Type B pancreatic cell (in vitro differentiated cells): ENCODE results near the gene APOBEC3F. TPM values are rescaled to one million over a fixed set of nuclear protein-coding genes. Genes with fewer than 3 reads are reported as not detected.
"Not testable (repeated sequence)": the region's sequence is repeated elsewhere in the genome, so short reads cannot be mapped to it uniquely, and the experiment has no call there.

Source experiments
- DNase-seq: peaks from one replicate; pipeline ENCODE4 v3.0.0; 2021; ENCODE audit warnings: mixed read lengths; ENCODE audit not compliant: unreplicated experiment; ENCODE audit errors: extremely low spot score
- H3K27ac Mint-ChIP-seq: 2 replicates; pipeline ENCODE4 v1.8.0; 2021; ENCODE audit warnings: mild to moderate bottlenecking, mixed read lengths
- H3K27me3 Mint-ChIP-seq: 2 replicates; pipeline ENCODE4 v1.8.0; 2021; ENCODE audit warnings: mixed read lengths
- H3K36me3 Mint-ChIP-seq: 2 replicates; pipeline ENCODE4 v1.8.0; 2021; ENCODE audit warnings: mixed read lengths
- H3K4me1 Mint-ChIP-seq: one replicate; pipeline ENCODE4 v1.8.0; 2021; ENCODE audit warnings: mixed read lengths; ENCODE audit not compliant: unreplicated experiment
- H3K4me3 Mint-ChIP-seq: 2 replicates; pipeline ENCODE4 v1.8.0; 2021; ENCODE audit warnings: mild to moderate bottlenecking, mixed read lengths
- H3K9me3 Mint-ChIP-seq: 2 replicates; pipeline ENCODE4 v1.8.0; 2021; ENCODE audit warnings: mixed read lengths
- long read RNA-seq: library from polyadenylated mRNA; unstranded; transcript quantifications from one replicate; pipeline ENCODE4 v2.0.0, GENCODE V29; 2020
- total RNA-seq: library from RNA; stranded (reverse); gene quantifications from 2 replicates; pipeline ENCODE4 v1.2.1, GENCODE V29; 2021; ENCODE audit warnings: low replicate concordance
- TF ChIP-seq, protein P1 (sequence below): fragments of 200-600 bp; sonication (generic); conservative IDR thresholded peaks from 2 replicates; pipeline ENCODE4 v1.5.0; 2021; ENCODE audit warnings: antibody characterized with exemption, mild to moderate bottlenecking

The APOBEC3F gene
- total RNA-seq = 14.9 and 18.9 TPM in 2 replicates
- long read RNA-seq, partial matches to known transcripts = 1 of 3 reads
- long read RNA-seq, other reads (novel, unspliced or antisense) = 1 of 3 reads

GRCh38 chr22:39040538-39041296 lies at the start of gene APOBEC3F:
APOBEC3F (plus strand) TSS chr22:39040864; CDS start chr22:39040961, 97 bp downstream.
- not testable (repeated sequence) for H3K36me3 Mint-ChIP-seq, H3K9me3 Mint-ChIP-seq, DNase-seq, H3K27me3 Mint-ChIP-seq
- TF ChIP-seq, protein P1, sequence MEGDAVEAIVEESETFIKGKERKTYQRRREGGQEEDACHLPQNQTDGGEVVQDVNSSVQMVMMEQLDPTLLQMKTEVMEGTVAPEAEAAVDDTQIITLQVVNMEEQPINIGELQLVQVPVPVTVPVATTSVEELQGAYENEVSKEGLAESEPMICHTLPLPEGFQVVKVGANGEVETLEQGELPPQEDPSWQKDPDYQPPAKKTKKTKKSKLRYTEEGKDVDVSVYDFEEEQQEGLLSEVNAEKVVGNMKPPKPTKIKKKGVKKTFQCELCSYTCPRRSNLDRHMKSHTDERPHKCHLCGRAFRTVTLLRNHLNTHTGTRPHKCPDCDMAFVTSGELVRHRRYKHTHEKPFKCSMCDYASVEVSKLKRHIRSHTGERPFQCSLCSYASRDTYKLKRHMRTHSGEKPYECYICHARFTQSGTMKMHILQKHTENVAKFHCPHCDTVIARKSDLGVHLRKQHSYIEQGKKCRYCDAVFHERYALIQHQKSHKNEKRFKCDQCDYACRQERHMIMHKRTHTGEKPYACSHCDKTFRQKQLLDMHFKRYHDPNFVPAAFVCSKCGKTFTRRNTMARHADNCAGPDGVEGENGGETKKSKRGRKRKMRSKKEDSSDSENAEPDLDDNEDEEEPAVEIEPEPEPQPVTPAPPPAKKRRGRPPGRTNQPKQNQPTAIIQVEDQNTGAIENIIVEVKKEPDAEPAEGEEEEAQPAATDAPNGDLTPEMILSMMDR = peak; percentile 34
- peak within 1 kb of the TSS; percentile 89 for H3K4me3 Mint-ChIP-seq
- peak within 1 kb of the TSS; percentile 87 for H3K27ac Mint-ChIP-seq
- H3K4me1 Mint-ChIP-seq = peaks cover 41% of the 10 kb centered on the region

DNA sequence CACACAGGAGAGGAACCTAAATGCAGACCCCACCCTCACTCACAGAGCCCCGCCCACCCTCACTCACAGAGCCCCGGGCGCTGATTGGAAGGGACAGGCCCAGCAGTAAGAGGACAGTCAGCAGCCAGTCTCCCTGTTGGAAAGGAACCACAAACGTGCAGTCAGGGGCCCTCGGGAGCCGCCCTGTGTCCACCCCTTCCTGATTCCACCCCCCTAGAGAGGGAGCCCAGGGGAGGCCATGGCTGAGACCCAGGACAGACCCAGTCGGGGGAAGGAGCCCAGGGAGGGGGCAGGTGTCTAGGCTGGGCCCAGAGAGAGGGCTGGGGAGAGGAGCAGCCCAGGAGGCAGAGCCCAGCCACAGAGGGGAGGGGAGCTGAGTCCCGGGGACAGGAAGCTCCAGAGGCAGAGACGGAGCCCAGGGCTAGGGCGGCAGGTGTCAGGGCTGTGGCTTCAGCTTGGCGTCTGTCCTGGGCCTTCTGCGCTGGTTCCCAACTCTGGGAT lies 47.7 kb upstream of the APOBEC3F start:
- not testable (repeated sequence) for H3K27me3 Mint-ChIP-seq, DNase-seq, H3K36me3 Mint-ChIP-seq, H3K4me1 Mint-ChIP-seq, H3K4me3 Mint-ChIP-seq, H3K27ac Mint-ChIP-seq, H3K9me3 Mint-ChIP-seq

GRCh38 chr22:38996105-38996504 lies 44.6 kb upstream of the APOBEC3F start:
- no peak for DNase-seq
- no peaks in the 10 kb centered on the region for H3K4me1 Mint-ChIP-seq
- H3K27ac Mint-ChIP-seq = no peak overlapping the region
- H3K27me3 Mint-ChIP-seq = peaks cover 5% of the 10 kb centered on the region
- TF ChIP-seq, protein P1 = no peak
- no peaks in the 10 kb centered on the region for H3K9me3 Mint-ChIP-seq
- no peaks in the 10 kb centered on the region for H3K36me3 Mint-ChIP-seq
- no peak overlapping the region for H3K4me3 Mint-ChIP-seq

DNA sequence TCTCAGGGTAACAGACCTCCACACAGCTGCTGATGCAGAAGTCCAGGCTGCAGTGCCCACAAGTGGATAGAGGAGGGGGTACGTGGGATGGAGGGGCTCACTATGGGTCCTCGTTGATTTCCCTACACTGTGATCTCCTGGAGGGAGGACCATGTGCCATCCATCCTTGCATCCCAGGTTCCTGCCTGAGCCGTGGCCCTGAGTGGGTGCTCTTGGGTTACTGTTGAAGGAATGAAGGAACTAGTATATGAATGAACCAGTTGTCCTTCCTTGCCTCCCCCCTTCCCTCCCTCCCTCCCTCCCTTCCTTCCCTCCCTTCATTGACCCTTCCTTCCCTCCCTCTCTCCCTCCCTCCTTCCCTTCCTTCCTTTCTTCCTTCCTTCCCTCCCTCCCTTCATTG lies 43.1 kb upstream of the APOBEC3F start:
- DNase-seq = no peak
- TF ChIP-seq, protein P1 = no peak
- Mint-ChIP-seq H3K27ac (no peak overlapping the region), H3K27me3 (peaks cover 5% of the 10 kb centered on the region), H3K36me3 (no peaks in the 10 kb centered on the region), H3K9me3 (no peaks in the 10 kb centered on the region), H3K4me1 (no peaks in the 10 kb centered on the region), H3K4me3 (no peak overlapping the region)

DNA sequence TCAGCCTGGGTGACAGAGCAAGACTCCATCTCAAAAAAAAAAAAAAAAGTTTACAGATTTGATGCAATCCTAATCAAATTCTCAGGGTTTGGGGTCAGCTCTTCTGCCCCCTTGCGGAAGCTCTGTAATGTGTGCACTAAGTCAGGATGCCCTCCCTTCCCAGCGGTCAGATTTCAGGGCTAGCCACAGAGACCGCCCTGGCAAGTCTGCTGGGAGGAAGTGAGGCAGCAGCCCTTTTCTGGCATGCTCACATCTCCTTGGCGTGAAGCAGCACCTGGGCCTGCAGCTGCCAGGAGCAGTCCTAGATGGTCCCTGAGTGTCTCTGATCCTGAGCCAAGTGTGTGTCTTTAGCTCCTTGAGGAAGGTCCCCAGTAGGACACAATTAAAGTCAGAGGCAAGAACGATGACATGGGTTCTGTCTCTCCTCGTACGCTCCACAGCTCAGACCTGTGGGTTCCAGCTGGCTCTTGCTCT lies 37.5 kb upstream of the APOBEC3F start:
- Mint-ChIP-seq H3K4me1 (peaks cover 6% of the 10 kb centered on the region), H3K9me3 (no peaks in the 10 kb centered on the region), H3K27me3 (peaks cover 3% of the 10 kb centered on the region), H3K4me3 (no peak overlapping the region), H3K36me3 (no peaks in the 10 kb centered on the region), H3K27ac (peak overlapping the region; percentile 11)
- peak; percentile 77 for DNase-seq
- TF ChIP-seq, protein P1 = peak; percentile 87

GRCh38 chr22:39007177-39007576 lies 33.5 kb upstream of the APOBEC3F start:
- H3K4me1 Mint-ChIP-seq = peaks cover 15% of the 10 kb centered on the region
- no peaks in the 10 kb centered on the region for H3K9me3 Mint-ChIP-seq
- no peak overlapping the region for H3K27ac Mint-ChIP-seq
- H3K36me3 Mint-ChIP-seq = no peaks in the 10 kb centered on the region
- TF ChIP-seq, protein P1 = no peak
- no peak for DNase-seq
- no peak overlapping the region for H3K4me3 Mint-ChIP-seq
- no peaks in the 10 kb centered on the region for H3K27me3 Mint-ChIP-seq

DNA sequence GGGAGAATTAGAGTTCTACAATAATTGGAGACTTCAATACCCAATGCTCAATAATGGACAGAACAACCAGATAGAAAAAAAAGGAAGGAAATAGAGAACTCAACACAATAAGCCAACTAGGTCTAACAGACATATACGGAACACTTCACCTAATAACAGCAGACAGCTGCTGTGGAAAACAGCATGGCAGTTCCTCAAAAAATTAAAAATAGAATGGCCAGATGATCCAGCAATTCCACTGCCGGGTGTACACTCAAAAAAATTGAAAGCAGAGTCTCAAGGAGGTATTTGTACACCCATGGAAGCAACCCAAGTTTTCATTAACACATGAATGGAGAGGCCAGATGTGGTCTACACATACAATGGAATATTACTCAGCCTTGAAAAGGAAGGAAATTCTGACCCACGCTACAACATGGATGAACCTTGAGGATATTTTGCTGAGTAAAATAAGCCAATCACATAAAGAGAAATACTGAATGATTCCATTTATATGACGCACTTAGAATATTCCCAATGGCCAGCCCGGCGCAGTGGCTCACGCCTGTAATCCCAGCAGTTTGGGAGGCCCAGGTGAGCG lies 32.3 kb upstream of the APOBEC3F start:
- H3K9me3 Mint-ChIP-seq, H3K36me3 Mint-ChIP-seq, H3K4me3 Mint-ChIP-seq, H3K27me3 Mint-ChIP-seq, DNase-seq, H3K27ac Mint-ChIP-seq: not testable (repeated sequence)
- H3K4me1 Mint-ChIP-seq = peaks cover 20% of the 10 kb centered on the region
